Stomach smooth muscle (tissue), 2 donors: ENCODE results near the gene SCARF1.
A peak's percentile ranks its signal among the peaks of the same experiment; 100 is the strongest.

Source experiments
- H3K27ac ChIP-seq: one replicate; pipeline ENCODE4 v1.7.0; 2013; ENCODE audit warnings: mild to moderate bottlenecking, low read length, inconsistent platforms
- H3K27me3 ChIP-seq, 2 donors: one replicate each; pipeline ENCODE4 v1.7.0; 2013; ENCODE audit warnings: low read length in 2 of 2; ENCODE audit not compliant: insufficient read depth in 2 of 2, control insufficient read depth in 1 of 2
- H3K36me3 ChIP-seq, 2 donors: one replicate each; pipeline ENCODE4 v1.7.0; 2013; ENCODE audit warnings: low read length in 2 of 2; ENCODE audit not compliant: control insufficient read depth in 2 of 2, insufficient read depth in 2 of 2
- H3K4me1 ChIP-seq: one replicate; pipeline ENCODE4 v1.7.0; 2013; ENCODE audit warnings: low read length; ENCODE audit not compliant: control insufficient read depth, insufficient read depth
- H3K4me3 ChIP-seq, 2 donors: one replicate each; pipeline ENCODE4 v1.7.0; 2013; ENCODE audit warnings: low read length in 2 of 2
- H3K9ac ChIP-seq, 2 donors: one replicate each; pipeline ENCODE4 v1.7.0; 2013; ENCODE audit warnings: low read length in 2 of 2, mild to moderate bottlenecking in 1 of 2
- H3K9me3 ChIP-seq, 2 donors: one replicate each; pipeline ENCODE4 v1.7.0; 2013; ENCODE audit warnings: low read length in 2 of 2; ENCODE audit not compliant: control insufficient read depth in 2 of 2
- donor health status: healthy.
- donor health status: Pancreatic carcinoma.

The SCARF1 gene

GRCh38 chr17:1590747-1591473, 54.6 kb downstream of the SCARF1 start:
- Histone ChIP-seq H3K36me3 (no peaks in the 10 kb centered on the region), H3K4me3 (no peak overlapping the region), H3K4me1 (peaks cover 6% of the 10 kb centered on the region), H3K9ac (no peak overlapping the region), H3K9me3 (no peaks in the 10 kb centered on the region), H3K27ac (no peak overlapping the region), H3K27me3 (no peaks in the 10 kb centered on the region)

- Histone ChIP-seq H3K27ac (no peak overlapping the region), H3K9ac (peak overlapping the region in 1 of 2 donors; percentile 29), H3K9me3 (no peaks in the 10 kb centered on the region), H3K36me3 (no peaks in the 10 kb centered on the region), H3K27me3 (no peaks in the 10 kb centered on the region), H3K4me3 (no peak overlapping the region), H3K4me1 (peaks cover 6% of the 10 kb centered on the region)
These were observed 55.3 kb downstream of the SCARF1 start for GRCh38 chr17:1590029-1590746.

- H3K9ac ChIP-seq: no peak overlapping the region
- peaks cover 0 to 3% of the 10 kb centered on the region in 2 donors for H3K36me3 ChIP-seq
- no peaks in the 10 kb centered on the region for H3K9me3 ChIP-seq
- H3K27ac ChIP-seq: no peak overlapping the region
- H3K27me3 ChIP-seq: no peaks in the 10 kb centered on the region
- peaks cover 6% of the 10 kb centered on the region for H3K4me1 ChIP-seq
- no peak overlapping the region for H3K4me3 ChIP-seq
These were observed 56.5 kb downstream of the SCARF1 start for GRCh38 chr17:1588821-1589585.

GRCh38 chr17:1584167-1584566, 61.4 kb downstream of the SCARF1 start:
- Histone ChIP-seq H3K27ac (no peak overlapping the region), H3K36me3 (peaks cover 2 to 3% of the 10 kb centered on the region in 2 donors), H3K9ac (no peak overlapping the region), H3K9me3 (no peaks in the 10 kb centered on the region), H3K4me1 (no peaks in the 10 kb centered on the region), H3K27me3 (no peaks in the 10 kb centered on the region), H3K4me3 (no peak overlapping the region)
